Naive thymus-derived CD4-positive, alpha-beta T cell (primary cell): ENCODE measurements around the gene CDR2L. TPM values are rescaled to one million over a fixed set of nuclear protein-coding genes. Genes with fewer than 3 reads are reported as not detected.
"Not testable (repeated sequence)": the region's sequence is repeated elsewhere in the genome, so short reads cannot be mapped to it uniquely, and the experiment has no call there.

Experiments
- ATAC-seq: fragments of 150-1000 bp; cut with Tn5 transposase; 2 replicates; pipeline ENCODE4 v1.10.0; 2021; ENCODE audit warnings: mild to moderate bottlenecking, moderate library complexity
- CTCF ChIA-PET: fragments of 350-600 bp; sonication (Branson Sonifier 250); formaldehyde crosslinking; loops from one replicate; lab custom pipeline; 2021; ENCODE audit warnings: antibody characterized with exemption; lab: Charles Lee
- POLR2A ChIA-PET: fragments of 350-600 bp; sonication (Branson Sonifier 250); formaldehyde crosslinking; loops from one replicate; lab custom pipeline; 2021; ENCODE audit warnings: antibody characterized with exemption, inconsistent platforms; lab: Charles Lee
- DNase-seq, 9 donors: peaks; one replicate each; pipeline versions ENCODE4 v3.0.0 to v3.0.0-alpha.2; 2020 to 2022; ENCODE audit warnings: mixed read lengths in 1 of 9
- H3K27ac ChIP-seq: one replicate; pipeline ENCODE4 v1.7.0; 2013; ENCODE audit warnings: mild to moderate bottlenecking, low read depth, low read length, moderate library complexity
- H3K27me3 ChIP-seq, 2 donors: one replicate each; pipeline ENCODE4 v1.7.0; 2013; ENCODE audit warnings: low read length in 2 of 2, mild to moderate bottlenecking in 2 of 2, moderate library complexity in 2 of 2; ENCODE audit not compliant: control insufficient read depth in 2 of 2, insufficient read depth in 2 of 2
- H3K36me3 ChIP-seq, 3 experiments: 1 replicate in 2 of 3; 2 replicates in 1 of 3; pipeline ENCODE4 v1.7.0; 2013; ENCODE audit warnings: low read length in 3 of 3, mild to moderate bottlenecking in 3 of 3, moderate library complexity in 1 of 3; ENCODE audit not compliant: insufficient read depth in 3 of 3, control insufficient read depth in 2 of 3
- H3K4me1 ChIP-seq, 2 donors: one replicate each; pipeline ENCODE4 v1.7.0; 2013; ENCODE audit warnings: low read length in 2 of 2, mild to moderate bottlenecking in 2 of 2, moderate library complexity in 1 of 2; ENCODE audit not compliant: control insufficient read depth in 2 of 2, insufficient read depth in 2 of 2
- H3K4me3 ChIP-seq: 2 replicates; pipeline ENCODE4 v1.7.0; 2013; ENCODE audit warnings: mild to moderate bottlenecking, low read length
- H3K9me3 ChIP-seq, 3 experiments: 1 replicate in 2 of 3; 2 replicates in 1 of 3; pipeline ENCODE4 v1.7.0; 2013; ENCODE audit warnings: low read length in 3 of 3; ENCODE audit not compliant: control insufficient read depth in 2 of 3
- H3K27ac Mint-ChIP-seq, 9 donors: one replicate each; pipeline ENCODE4 v1.8.0; 2020 to 2022; ENCODE audit warnings: mixed read lengths in 9 of 9, mild to moderate bottlenecking in 8 of 9, moderate library complexity in 5 of 9, inconsistent platforms in 2 of 9
- H3K27me3 Mint-ChIP-seq, 5 donors: one replicate each; pipeline ENCODE4 v1.8.0; 2021 to 2022; ENCODE audit warnings: mixed read lengths in 5 of 5, mild to moderate bottlenecking in 1 of 5
- H3K36me3 Mint-ChIP-seq, 5 donors: one replicate each; pipeline ENCODE4 v1.8.0; 2020 to 2022; ENCODE audit warnings: mixed read lengths in 5 of 5, mild to moderate bottlenecking in 3 of 5, inconsistent platforms in 1 of 5
- H3K4me1 Mint-ChIP-seq, 7 donors: one replicate each; pipeline ENCODE4 v1.8.0; 2020 to 2022; ENCODE audit warnings: mixed read lengths in 7 of 7, mild to moderate bottlenecking in 3 of 7, inconsistent platforms in 1 of 7
- H3K4me3 Mint-ChIP-seq, 10 donors: one replicate each; pipeline ENCODE4 v1.8.0; 2020 to 2022; ENCODE audit warnings: mild to moderate bottlenecking in 10 of 10, mixed read lengths in 10 of 10, moderate library complexity in 6 of 10, inconsistent platforms in 2 of 10
- H3K9me3 Mint-ChIP-seq, 11 donors: one replicate each; pipeline ENCODE4 v1.8.0; 2020 to 2022; ENCODE audit warnings: mixed read lengths in 11 of 11, mild to moderate bottlenecking in 4 of 11, inconsistent platforms in 1 of 11, moderate library complexity in 1 of 11
- intact Hi-C, 2 donors: fragments of 100-400 bp; cut with micrococcal nuclease; formaldehyde crosslinking; loops; one replicate each; pipeline ENCODE4 v1.15.1; 2023
- polyA plus RNA-seq, 2 donors: library from polyadenylated mRNA; unstranded; fragments of 300-500 nt; fragmentation: Illumina TruSeq; gene quantifications; one replicate each; pipeline ENCODE4 v1.2.3, GENCODE V29; 2021
- total RNA-seq, 6 experiments: library from RNA in 5 of 6; stranded (reverse) in 5 of 6; gene quantifications; 1 replicate in 5 of 6; 2 replicates in 1 of 6; pipeline ENCODE4 v1.2.3 and lab custom pipeline; 2021 to 2026

CDR2L gene
- total and polyA plus RNA-seq, 7 experiments from 2014 or later, result 0.08 to 0.17 (median 0.16) TPM; not detected in 4

DNA sequence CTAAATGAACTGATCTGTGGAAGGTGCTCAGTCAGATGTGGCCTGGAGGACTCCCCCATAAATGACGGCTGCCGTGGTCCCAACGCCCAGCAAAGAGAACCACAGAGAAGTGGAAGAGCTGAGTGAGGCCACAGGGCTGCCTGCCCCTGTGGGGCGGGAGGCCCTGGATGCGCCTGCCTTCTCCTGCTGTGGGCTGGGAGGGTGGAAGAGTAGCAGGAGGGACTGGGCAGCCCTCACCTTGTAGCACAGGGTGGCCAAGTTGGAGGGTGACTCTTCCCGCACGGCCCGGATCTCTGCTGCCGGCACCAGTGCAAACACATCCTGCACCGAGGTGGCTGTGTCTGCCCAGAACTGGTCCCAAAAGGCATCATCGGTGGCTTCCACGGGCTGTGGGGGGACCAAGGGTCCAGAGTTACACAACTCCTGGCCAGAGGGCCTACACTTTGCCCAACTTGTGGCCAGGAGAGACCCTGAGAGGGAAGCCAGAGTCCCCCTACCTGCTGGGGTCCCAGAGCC is 23.1 kb upstream of the CDR2L start:
- no peaks in the 10 kb centered on the region for H3K9me3 ChIP-seq
- CTCF ChIA-PET, result interaction anchor here (0.6 to 1.4 kb wide), 2 partner anchors 47 to 237 kb away, joined by 5 to 6 read pairs; no protein-coding TSS in a partner anchor
- no peaks in the 10 kb centered on the region for H3K36me3 Mint-ChIP-seq
- intact Hi-C loops, result loop anchor here in 1 of 2 donors (5.0 kb wide), 1 partner anchor 148 kb away; no protein-coding TSS in a partner anchor
- POLR2A ChIA-PET, result interaction anchor here (0.6 kb wide), 1 partner anchor 40 kb away, joined by 3 read pairs; no protein-coding TSS in a partner anchor
- DNase-seq (no peak), ATAC-seq (no peak)
- no peak overlapping the region for H3K4me3 Mint-ChIP-seq
- no peaks in the 10 kb centered on the region for H3K27me3 ChIP-seq
- no peaks in the 10 kb centered on the region for H3K9me3 Mint-ChIP-seq
- no peak overlapping the region for H3K4me3 ChIP-seq
- H3K27ac ChIP-seq, result no peak overlapping the region
- no peak overlapping the region for H3K27ac Mint-ChIP-seq
- peaks cover 0 to under 1% (median 0%) of the 10 kb centered on the region in 5 donors for H3K27me3 Mint-ChIP-seq
- no peaks in the 10 kb centered on the region for H3K36me3 ChIP-seq
- H3K4me1 Mint-ChIP-seq, result peaks cover 0 to 8% (median 5%) of the 10 kb centered on the region in 7 donors
- peaks cover 0 to 4% of the 10 kb centered on the region in 2 donors for H3K4me1 ChIP-seq

DNA sequence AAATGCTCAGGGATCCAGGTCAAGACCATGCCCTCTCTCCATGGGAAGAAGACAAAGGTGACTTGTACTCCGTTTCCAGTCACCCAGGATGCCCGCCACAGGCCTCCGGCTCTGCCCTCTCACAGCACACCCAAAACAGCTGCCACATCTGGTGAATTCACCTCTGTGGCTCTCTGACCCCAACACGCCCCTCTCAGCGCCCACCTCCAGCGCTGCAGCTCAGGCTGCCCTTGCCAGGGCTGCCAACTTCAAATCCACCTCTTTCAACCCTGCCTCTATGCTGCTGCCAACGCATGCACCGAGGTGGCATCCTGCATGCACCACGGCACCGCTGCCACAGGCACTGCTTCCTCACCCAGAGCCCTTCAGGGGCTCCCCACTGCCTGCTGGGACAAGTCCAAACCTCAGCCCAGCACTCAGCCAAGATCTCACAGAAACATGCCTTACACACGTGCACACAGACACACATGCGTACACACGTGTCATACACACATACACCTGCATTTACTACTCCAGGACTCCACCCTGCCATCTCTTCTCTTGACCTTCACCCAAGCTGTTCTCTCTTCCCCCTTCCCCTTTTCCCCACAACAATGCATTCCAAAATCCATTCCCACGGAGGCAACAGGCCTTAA is 22.3 kb upstream of the CDR2L start:
- CTCF ChIA-PET, result interaction anchor here (0.6 kb wide), 2 partner anchors 95 to 262 kb away, joined by 3 to 5 read pairs; no protein-coding TSS in a partner anchor
- Mint-ChIP-seq H3K9me3 (no peaks in the 10 kb centered on the region), H3K4me1 (peaks cover 0 to 8% (median 5%) of the 10 kb centered on the region in 7 donors), H3K27me3 (peaks cover 0 to 3% (median 0%) of the 10 kb centered on the region in 5 donors), H3K4me3 (no peak overlapping the region), H3K36me3 (no peaks in the 10 kb centered on the region), H3K27ac (no peak overlapping the region)
- H3K4me3 ChIP-seq, result no peak overlapping the region
- ATAC-seq, result no peak
- DNase-seq, result no peak
- intact Hi-C loops, result loop anchor here in 1 of 2 donors (5.0 kb wide), 1 partner anchor 147 kb away; no protein-coding TSS in a partner anchor
- H3K27ac ChIP-seq, result no peak overlapping the region
- H3K27me3 ChIP-seq, result no peaks in the 10 kb centered on the region
- peaks cover 0 to 4% of the 10 kb centered on the region in 2 donors for H3K4me1 ChIP-seq
- no peaks in the 10 kb centered on the region for H3K36me3 ChIP-seq
- no peaks in the 10 kb centered on the region for H3K9me3 ChIP-seq
- POLR2A ChIA-PET, result interaction anchor here (0.6 to 1.2 kb wide), 2 partner anchors 17 to 39 kb away, joined by 3 read pairs; no protein-coding TSS in a partner anchor

DNA sequence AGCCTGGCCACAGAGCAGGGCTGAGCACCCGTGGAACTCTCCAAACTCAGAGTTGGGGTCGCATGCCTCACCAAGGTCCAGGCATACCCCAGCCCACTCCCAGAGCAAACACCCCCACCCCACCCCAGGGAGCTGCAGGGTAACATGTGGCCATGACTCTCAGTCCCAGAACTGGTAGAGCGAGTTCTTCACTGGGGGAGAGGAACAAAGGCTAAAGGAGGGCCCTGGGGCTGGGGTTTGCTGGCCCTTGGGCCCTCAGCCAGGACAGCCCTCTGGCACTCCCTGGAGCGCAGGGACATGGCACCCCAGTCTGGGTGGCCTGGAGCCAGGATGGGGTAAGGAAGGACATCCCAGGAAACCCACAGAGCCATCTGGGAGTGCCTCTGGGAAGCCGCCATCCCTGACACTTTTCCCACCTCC is 19.1 kb upstream of the CDR2L start:
- intact Hi-C loops, result no loop called here
- Histone ChIP-seq H3K9me3 (no peaks in the 10 kb centered on the region), H3K36me3 (no peaks in the 10 kb centered on the region), H3K4me3 (no peak overlapping the region), H3K27me3 (no peaks in the 10 kb centered on the region), H3K27ac (no peak overlapping the region), H3K4me1 (peaks cover 4 to 9% of the 10 kb centered on the region in 2 donors)
- ChIA-PET POLR2A (interaction anchor here (1.6 kb wide), 1 partner anchor 14 kb away, joined by 3 read pairs; no protein-coding TSS in a partner anchor), CTCF (interaction anchor here (0.6 kb wide), 2 partner anchors 146 to 203 kb away, joined by 3 read pairs; no protein-coding TSS in a partner anchor)
- Mint-ChIP-seq H3K4me3 (no peak overlapping the region), H3K27me3 (peaks cover 0 to 26% (median 6%) of the 10 kb centered on the region in 5 donors), H3K36me3 (no peaks in the 10 kb centered on the region), H3K27ac (no peak overlapping the region), H3K4me1 (peaks cover 5 to 18% (median 9%) of the 10 kb centered on the region in 7 donors), H3K9me3 (no peaks in the 10 kb centered on the region)
- no peak for ATAC-seq
- no peak for DNase-seq

DNA sequence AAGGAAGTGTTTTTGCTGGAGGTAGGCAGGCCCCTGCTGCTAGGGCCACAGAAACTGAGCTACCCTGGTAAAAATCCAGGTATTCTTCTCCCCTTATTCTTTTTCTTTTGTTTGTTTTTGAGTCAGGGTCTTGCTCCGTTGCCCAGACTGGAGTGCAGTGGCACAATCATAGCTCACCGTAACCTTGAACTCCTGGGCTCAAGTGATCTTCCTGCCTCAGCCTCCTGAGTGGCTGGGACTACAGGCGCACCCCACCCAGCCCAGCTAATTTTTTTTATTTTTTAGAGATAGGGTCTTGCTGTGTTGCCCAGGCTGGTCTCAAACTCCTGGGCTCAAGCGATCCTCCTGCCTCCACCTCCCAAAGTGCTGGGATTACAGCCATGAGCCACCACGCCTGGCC is 17.9 kb upstream of the CDR2L start:
- DNase-seq, H3K4me3 ChIP-seq, H3K27ac ChIP-seq, H3K9me3 Mint-ChIP-seq, H3K4me3 Mint-ChIP-seq, intact Hi-C loops, H3K4me1 ChIP-seq, H3K36me3 ChIP-seq, H3K27me3 ChIP-seq, ATAC-seq, H3K9me3 ChIP-seq, H3K36me3 Mint-ChIP-seq: not testable (repeated sequence)
- CTCF ChIA-PET, result interaction anchor here (0.7 to 1.3 kb wide), 3 partner anchors 8 to 271 kb away, joined by 3 to 5 read pairs (median 3); no protein-coding TSS in a partner anchor
- Mint-ChIP-seq H3K27ac (peak overlapping the region in 1 of 9 donors; percentile 61), H3K27me3 (peaks cover 0 to 38% (median 7%) of the 10 kb centered on the region in 5 donors), H3K4me1 (peaks cover 5 to 18% (median 7%) of the 10 kb centered on the region in 7 donors)
- POLR2A ChIA-PET, result interaction anchor here (1.6 kb wide), 1 partner anchor 13 kb away, joined by 3 read pairs; no protein-coding TSS in a partner anchor

DNA sequence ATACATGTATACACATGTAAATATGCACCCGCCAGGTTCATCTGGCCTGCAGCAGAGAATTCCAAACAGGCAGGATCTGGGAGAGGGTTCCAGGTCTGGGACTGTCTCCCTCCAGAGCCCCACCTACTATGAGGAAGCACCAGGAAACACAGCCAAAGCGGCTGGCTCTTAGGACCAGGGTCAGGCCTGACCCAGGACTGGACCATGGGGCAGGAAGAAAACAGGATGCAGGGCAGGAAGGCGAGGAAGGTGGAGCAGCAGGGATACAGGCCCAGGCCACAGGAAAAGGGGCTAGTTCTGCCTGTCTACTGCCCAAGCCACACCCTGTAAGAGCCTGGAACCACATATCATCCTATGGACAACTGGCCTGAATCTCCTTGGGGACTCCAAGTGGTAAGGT is 17.0 kb upstream of the CDR2L start:
- peak overlapping the region in 7 of 10 donors; percentile 45 to 98 (median 78) for H3K4me3 Mint-ChIP-seq
- POLR2A ChIA-PET, result interaction anchor here (1.2 kb wide), 1 partner anchor 21 kb away, joined by 3 read pairs; no protein-coding TSS in a partner anchor
- H3K9me3 Mint-ChIP-seq, result no peaks in the 10 kb centered on the region
- intact Hi-C loops, result loop anchor here in 1 of 2 donors (5.0 kb wide), 1 partner anchor 437 kb away; the partner anchor contains the start of gene GRB2
- DNase-seq, result no peak
- H3K4me3 ChIP-seq, result no peak overlapping the region
- H3K4me1 Mint-ChIP-seq, result peaks cover 5 to 18% (median 7%) of the 10 kb centered on the region in 7 donors
- CTCF ChIA-PET, result interaction anchor here (1.2 to 1.3 kb wide), 3 partner anchors 8 to 17 kb away, joined by 3 to 5 read pairs (median 4); partner anchors contain the start of gene CDR2L
- H3K27ac Mint-ChIP-seq, result peak overlapping the region in 3 of 9 donors; percentile 48 to 62 (median 61)
- H3K4me1 ChIP-seq, result peaks cover 4 to 9% of the 10 kb centered on the region in 2 donors
- H3K27me3 Mint-ChIP-seq, result peaks cover 0 to 47% (median 7%) of the 10 kb centered on the region in 5 donors
- H3K27me3 ChIP-seq, result no peaks in the 10 kb centered on the region
- ATAC-seq, result no peak
- no peak overlapping the region for H3K27ac ChIP-seq
- no peaks in the 10 kb centered on the region for H3K36me3 Mint-ChIP-seq
- no peaks in the 10 kb centered on the region for H3K36me3 ChIP-seq
- no peaks in the 10 kb centered on the region for H3K9me3 ChIP-seq
